Fibroblast of the aortic adventitia (primary cell): Measurements from ENCODE around the gene GPR141. TPM values are rescaled to one million over a fixed set of nuclear protein-coding genes. Genes with fewer than 3 reads are reported as not detected.
"Not testable (repeated sequence)": the region's sequence is repeated elsewhere in the genome, so short reads cannot be mapped to it uniquely, and the experiment has no call there.

ENCODE experiments used
- DNase-seq: peaks from one replicate; pipeline ENCODE4 v3.0.0-alpha.2; 2010; ENCODE audit warnings: low read depth
- H3K4me3 ChIP-seq: 2 replicates; pipeline ENCODE4 v1.5.1; 2011; ENCODE audit warnings: low read depth, mild to moderate bottlenecking, control low read depth, low read length, moderate library complexity
- total RNA-seq: library from RNA; depleted of rRNA; stranded (reverse); fragments of >200 nt; gene quantifications from 2 replicates; pipeline ENCODE4 v1.2.3, GENCODE V29; 2012; ENCODE audit warnings: low replicate concordance
- TF ChIP-seq, protein P1 (sequence below): IDR thresholded peaks from 2 replicates; pipeline ENCODE4 v1.5.1; 2011; ENCODE audit warnings: mild to moderate bottlenecking, low read length, control low read depth, inconsistent platforms; ENCODE audit not compliant: insufficient read depth

The GPR141 gene
- total RNA-seq, 1 donor = not detected

DNA sequence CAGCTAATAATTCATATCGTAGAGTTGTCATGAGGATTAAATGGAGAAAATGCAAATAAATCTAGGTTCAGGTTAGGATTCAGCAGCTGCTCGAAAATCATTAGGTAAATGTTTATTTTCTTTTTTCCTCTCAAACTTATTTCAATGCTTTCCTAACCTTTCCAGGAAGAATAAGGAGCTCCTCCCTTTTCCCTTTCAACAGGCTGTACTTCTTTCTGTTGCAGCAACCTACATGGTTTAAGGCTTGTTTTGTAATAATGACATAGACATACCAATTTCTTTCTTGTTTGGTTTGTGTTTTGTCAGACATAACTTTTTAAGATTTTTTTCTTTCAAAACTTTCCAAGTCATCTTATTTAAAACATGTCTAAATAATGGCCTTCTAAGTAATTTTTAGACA lies 18.2 kb downstream of the GPR141 start:
- TF ChIP-seq, protein P1, sequence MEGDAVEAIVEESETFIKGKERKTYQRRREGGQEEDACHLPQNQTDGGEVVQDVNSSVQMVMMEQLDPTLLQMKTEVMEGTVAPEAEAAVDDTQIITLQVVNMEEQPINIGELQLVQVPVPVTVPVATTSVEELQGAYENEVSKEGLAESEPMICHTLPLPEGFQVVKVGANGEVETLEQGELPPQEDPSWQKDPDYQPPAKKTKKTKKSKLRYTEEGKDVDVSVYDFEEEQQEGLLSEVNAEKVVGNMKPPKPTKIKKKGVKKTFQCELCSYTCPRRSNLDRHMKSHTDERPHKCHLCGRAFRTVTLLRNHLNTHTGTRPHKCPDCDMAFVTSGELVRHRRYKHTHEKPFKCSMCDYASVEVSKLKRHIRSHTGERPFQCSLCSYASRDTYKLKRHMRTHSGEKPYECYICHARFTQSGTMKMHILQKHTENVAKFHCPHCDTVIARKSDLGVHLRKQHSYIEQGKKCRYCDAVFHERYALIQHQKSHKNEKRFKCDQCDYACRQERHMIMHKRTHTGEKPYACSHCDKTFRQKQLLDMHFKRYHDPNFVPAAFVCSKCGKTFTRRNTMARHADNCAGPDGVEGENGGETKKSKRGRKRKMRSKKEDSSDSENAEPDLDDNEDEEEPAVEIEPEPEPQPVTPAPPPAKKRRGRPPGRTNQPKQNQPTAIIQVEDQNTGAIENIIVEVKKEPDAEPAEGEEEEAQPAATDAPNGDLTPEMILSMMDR = no peak
- DNase-seq = no peak
- H3K4me3 ChIP-seq = no peak overlapping the region

DNA sequence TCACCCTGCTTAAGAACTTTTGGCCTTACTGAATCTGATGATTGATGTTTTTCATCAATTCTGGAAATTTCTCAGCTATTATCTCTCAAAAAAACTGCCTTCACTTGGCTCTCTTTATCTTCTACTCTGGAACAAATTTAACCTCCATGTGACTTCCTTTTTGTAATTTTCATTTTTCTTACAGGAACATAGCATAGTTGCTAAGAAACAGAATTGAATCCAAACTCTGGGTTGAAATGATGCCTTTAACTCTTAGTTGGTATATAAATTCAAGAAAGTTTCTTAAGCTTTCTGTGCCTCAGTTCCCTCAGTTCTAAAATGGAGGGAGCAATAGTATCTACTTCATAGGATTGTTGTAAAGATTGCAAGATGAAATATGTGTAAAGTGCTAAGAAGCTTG lies 19.8 kb downstream of the GPR141 start:
- TF ChIP-seq, protein P1 = no peak
- no peak for DNase-seq

DNA sequence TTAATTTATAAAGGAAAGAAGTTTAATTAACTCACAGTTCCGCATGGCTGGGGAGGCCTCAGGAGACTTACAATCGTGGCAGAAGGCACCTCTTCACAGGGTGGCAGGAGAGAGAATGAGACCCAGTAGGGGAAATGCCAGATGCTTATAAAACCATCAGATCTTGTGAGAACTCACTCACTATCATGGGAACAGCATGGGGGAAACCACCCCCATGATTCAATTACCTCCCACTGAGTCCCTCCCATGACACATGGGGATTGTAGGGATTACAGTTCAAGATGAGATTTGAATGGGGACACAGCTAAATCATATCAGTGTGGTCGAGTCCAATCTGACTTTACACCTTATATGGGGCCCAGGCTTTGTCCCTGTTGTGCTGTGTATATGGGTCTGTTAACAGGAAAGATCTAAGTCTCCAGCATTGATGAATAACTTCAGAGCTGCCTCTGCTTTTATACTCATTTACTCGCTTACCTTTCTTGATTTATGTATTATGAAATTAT lies 20.8 kb downstream of the GPR141 start:
- not testable (repeated sequence) for DNase-seq, H3K4me3 ChIP-seq

More for the DNA sequence above, 19.8 kb downstream of the GPR141 start:
- no peak overlapping the region for H3K4me3 ChIP-seq

DNA sequence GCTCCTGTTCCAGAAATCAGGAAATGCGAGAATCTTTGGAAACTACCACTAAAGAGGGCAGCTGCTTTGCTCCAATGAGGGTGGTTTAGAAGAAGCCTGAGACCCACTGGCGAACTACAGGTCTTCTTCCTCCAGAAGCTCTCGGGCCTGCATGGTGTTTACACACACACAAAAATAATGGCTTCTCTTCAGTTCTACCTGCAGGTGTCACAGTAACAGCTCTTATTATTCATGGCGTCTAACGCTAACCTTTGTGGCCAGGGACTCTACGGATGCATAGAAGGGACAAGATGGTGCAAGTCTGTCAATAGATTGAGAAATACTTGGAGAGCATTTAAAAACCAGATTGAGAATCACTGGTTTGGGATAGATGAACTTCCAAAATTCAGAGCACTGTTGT lies 22.4 kb downstream of the GPR141 start:
- TF ChIP-seq, protein P1 = no peak
- DNase-seq = no peak
- H3K4me3 ChIP-seq = no peak overlapping the region

DNA sequence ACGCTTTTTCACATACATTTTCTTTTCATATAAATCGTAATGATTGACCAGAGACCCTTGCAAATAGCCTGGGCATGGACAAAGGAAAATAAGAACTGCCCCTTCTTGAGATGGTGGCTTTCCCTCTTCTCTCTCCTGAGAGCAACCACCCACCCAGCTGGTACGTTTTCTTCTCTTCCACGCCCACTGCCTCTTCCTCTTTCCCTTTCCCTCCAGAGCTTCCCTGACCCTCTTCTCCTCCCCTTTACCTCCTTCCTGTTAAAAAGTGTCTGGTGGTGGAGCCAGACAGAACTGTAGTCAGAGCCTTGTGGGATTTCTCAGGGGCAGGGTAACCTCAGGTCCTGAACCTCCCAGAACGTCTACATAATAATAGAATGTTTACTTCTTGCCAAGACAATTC lies 23.2 kb downstream of the GPR141 start:
- TF ChIP-seq, protein P1 = no peak
- no peak overlapping the region for H3K4me3 ChIP-seq
- no peak for DNase-seq

DNA sequence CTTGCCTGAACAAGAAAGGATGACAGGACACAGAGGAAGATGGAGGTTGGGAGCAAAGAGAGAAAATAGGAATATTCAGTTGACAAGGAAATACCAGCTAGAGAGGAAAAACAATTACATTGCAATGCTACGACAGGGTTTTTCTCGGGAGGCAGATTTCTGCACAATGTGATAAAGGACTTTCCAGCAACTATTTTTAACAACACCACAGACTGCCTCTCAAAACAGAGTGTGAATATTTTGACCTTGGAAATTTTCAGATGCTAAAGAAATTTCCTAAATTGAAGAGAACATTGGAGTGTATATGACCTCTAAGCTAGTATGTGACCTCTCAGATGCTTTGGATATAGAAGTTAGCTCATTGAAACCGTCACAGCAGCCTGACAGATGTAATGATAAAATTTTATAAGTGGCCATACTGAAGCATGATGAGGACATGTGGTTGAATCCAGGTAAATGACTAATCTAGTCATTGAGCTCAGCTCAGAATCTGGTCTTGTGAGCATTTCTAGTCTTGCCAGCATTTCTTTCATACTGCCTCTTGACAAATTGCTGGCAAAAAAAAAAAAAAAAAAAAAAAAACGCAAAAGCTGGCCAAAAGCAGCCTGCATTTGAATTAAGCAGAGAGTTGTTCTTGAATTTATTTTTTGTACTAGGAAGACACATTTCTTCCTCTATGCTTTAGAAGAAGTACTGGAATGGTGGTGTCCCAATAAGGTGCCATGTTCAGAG lies 24.4 kb downstream of the GPR141 start:
- DNase-seq = no peak
- TF ChIP-seq, protein P1 = no peak
- H3K4me3 ChIP-seq = no peak overlapping the region

DNA sequence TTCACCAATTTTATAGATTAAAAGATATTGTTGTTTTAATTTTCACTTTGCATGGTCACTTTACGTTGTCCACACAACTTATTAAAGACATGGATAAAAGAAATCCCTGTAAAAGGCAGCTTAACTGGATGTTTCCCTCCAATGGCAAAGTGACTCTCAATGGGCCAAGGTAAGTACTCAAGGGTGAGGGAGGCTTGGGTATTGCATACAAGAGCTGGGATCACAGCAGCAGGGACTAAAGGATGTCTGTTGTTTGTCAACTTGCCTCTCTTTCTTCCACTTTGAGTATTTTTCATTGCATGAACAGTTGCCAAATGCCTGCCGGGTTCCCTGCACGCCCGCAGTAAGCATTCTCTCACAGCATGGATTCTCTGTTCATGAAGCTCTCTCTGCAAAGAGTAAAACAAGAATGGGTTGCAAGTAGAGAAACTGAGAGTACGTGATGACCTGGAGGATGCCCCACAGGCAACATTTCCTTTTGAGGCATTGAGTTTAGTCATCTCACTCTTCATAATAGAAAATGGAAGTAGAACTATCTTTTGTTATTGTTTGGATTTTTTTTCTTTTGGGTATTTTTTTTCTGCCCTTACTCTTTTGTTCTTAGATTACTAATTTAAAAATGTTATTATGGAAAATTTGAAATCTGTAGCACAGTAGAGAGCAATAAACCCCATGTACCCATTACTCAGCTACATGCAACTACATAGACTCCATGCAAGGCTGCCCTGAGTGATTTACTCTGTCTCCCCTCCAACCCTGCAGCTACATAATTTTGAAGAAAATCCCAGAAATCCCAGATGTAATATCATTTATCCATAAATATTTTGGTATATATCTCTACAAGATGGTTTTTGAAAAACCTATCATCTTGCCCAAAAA lies 26.3 kb downstream of the GPR141 start:
- TF ChIP-seq, protein P1 = no peak
- H3K4me3 ChIP-seq = no peak overlapping the region
- DNase-seq = no peak
